Measurements from ENCODE around the gene EDC4. TPM values are rescaled to one million over a fixed set of nuclear protein-coding genes. Genes with fewer than 3 reads are reported as not detected.

EDC4 gene
- total and polyA plus RNA-seq, 8 donors: 20.2 to 66.2 (median 26.0) TPM

- FAIRE-seq (no peak), DNase-seq (no peak), ATAC-seq (peak in 3 of 4 donors; percentile 3 to 13 (median 10))
- peaks cover 7 to 26% (median 8%) of the 10 kb centered on the region in 3 donors for H3K4me1 ChIP-seq
- H3K9me3 ChIP-seq: no peaks in the 10 kb centered on the region
- H3K27me3 ChIP-seq: no peaks in the 10 kb centered on the region
- H3K36me3 ChIP-seq: peaks cover 6 to 24% (median 21%) of the 10 kb centered on the region in 3 donors
- peak overlapping the region; percentile 79 to 95 (median 92) for H3K4me3 ChIP-seq
- H3K27ac ChIP-seq: peak overlapping the region; percentile 49 to 87 (median 76)
- intact Hi-C loops (cut with DNase I): no loop called here
- WGBS, 2 donors: 9 to 10% methylated on average over 23 of the region's 23 CpGs
- no peak for TF ChIP-seq CTCF (IDR thresholded peaks at IDR 0.05)
Observed at GRCh38 chr16:67873435-67874370, 851 bp downstream of the EDC4 start.

- no peak for TF ChIP-seq CTCF (IDR thresholded peaks at IDR 0.05)
- peaks cover 5 to 21% (median 8%) of the 10 kb centered on the region in 3 donors for H3K4me1 ChIP-seq
- intact Hi-C loops (cut with DNase I): no loop called here
- H3K27ac ChIP-seq: no peak overlapping the region
- H3K36me3 ChIP-seq: peaks cover 13 to 31% (median 25%) of the 10 kb centered on the region in 3 donors
- FAIRE-seq (no peak), DNase-seq (no peak), ATAC-seq (no peak)
- peak overlapping the region in 2 of 4 donors; percentile 79 to 95 for H3K4me3 ChIP-seq
- H3K9me3 ChIP-seq: no peaks in the 10 kb centered on the region
- H3K27me3 ChIP-seq: no peaks in the 10 kb centered on the region
- WGBS, 2 donors: 45 to 50% methylated on average over 3 of the region's 3 CpGs
Observed at GRCh38 chr16:67874372-67874771, 1.5 kb downstream of the EDC4 start.

GRCh38 chr16:67877064-67877463 is 4.2 kb downstream of the EDC4 start:
- FAIRE-seq (no peak), ATAC-seq (no peak), DNase-seq (no peak)
- intact Hi-C loops (cut with DNase I): no loop called here
- Histone ChIP-seq H3K4me1 (peaks cover 5 to 21% (median 8%) of the 10 kb centered on the region in 3 donors), H3K4me3 (no peak overlapping the region), H3K27ac (no peak overlapping the region), H3K27me3 (no peaks in the 10 kb centered on the region), H3K9me3 (no peaks in the 10 kb centered on the region), H3K36me3 (peaks cover 16 to 58% (median 50%) of the 10 kb centered on the region in 3 donors)
- 94% methylated on average over 11 of the region's 11 CpGs for WGBS, 2 donors
- TF ChIP-seq CTCF (IDR thresholded peaks at IDR 0.05): no peak

GRCh38 chr16:67878232-67878631 is 5.4 kb downstream of the EDC4 start:
- DNase-seq: no peak
- TF ChIP-seq CTCF (IDR thresholded peaks at IDR 0.05): no peak
- Histone ChIP-seq H3K27ac (no peak overlapping the region), H3K4me1 (peaks cover 0 to 16% (median 8%) of the 10 kb centered on the region in 3 donors), H3K36me3 (peaks cover 16 to 70% (median 58%) of the 10 kb centered on the region in 3 donors), H3K27me3 (no peaks in the 10 kb centered on the region), H3K9me3 (no peaks in the 10 kb centered on the region), H3K4me3 (no peak overlapping the region)
- FAIRE-seq: no peak
- WGBS, 2 donors: 83 to 89% methylated on average over 6 of the region's 6 CpGs
- intact Hi-C loops (cut with DNase I): no loop called here
- no peak for ATAC-seq

GRCh38 chr16:67878846-67879245 is 6.0 kb downstream of the EDC4 start:
- ATAC-seq (no peak), FAIRE-seq (no peak), DNase-seq (no peak)
- 95% methylated on average over 9 of the region's 9 CpGs for WGBS, 2 donors
- no peak overlapping the region for H3K27ac ChIP-seq
- no peaks in the 10 kb centered on the region for H3K9me3 ChIP-seq
- no peaks in the 10 kb centered on the region for H3K27me3 ChIP-seq
- TF ChIP-seq CTCF (IDR thresholded peaks at IDR 0.05): no peak
- no peak overlapping the region for H3K4me3 ChIP-seq
- H3K36me3 ChIP-seq: peaks cover 16 to 70% (median 62%) of the 10 kb centered on the region in 3 donors
- intact Hi-C loops (cut with DNase I): no loop called here
- H3K4me1 ChIP-seq: peaks cover 0 to 13% (median 6%) of the 10 kb centered on the region in 3 donors

Measured in pancreas (tissue), 10 donors.